IgD-negative memory B cell (primary cell): ENCODE data around the gene CDC16. TPM values are rescaled to one million over a fixed set of nuclear protein-coding genes. Genes with fewer than 3 reads are reported as not detected.

Source experiments
- H3K27ac Mint-ChIP-seq, 3 donors: one replicate each; pipeline ENCODE4 v1.8.0; 2020 to 2022; ENCODE audit warnings: mild to moderate bottlenecking in 3 of 3, mixed read lengths in 3 of 3, moderate library complexity in 1 of 3
- H3K27me3 Mint-ChIP-seq: one replicate; pipeline ENCODE4 v1.8.0; 2021; ENCODE audit warnings: mixed read lengths
- H3K36me3 Mint-ChIP-seq: one replicate; pipeline ENCODE4 v1.8.0; 2020; ENCODE audit warnings: mild to moderate bottlenecking, mixed read lengths
- H3K4me1 Mint-ChIP-seq, 3 donors: one replicate each; pipeline ENCODE4 v1.8.0; 2020 to 2022; ENCODE audit warnings: mixed read lengths in 3 of 3, mild to moderate bottlenecking in 1 of 3
- H3K4me3 Mint-ChIP-seq, 4 donors: one replicate each; pipeline ENCODE4 v1.8.0; 2020 to 2022; ENCODE audit warnings: mild to moderate bottlenecking in 4 of 4, mixed read lengths in 4 of 4, moderate library complexity in 3 of 4
- H3K9me3 Mint-ChIP-seq, 3 donors: one replicate each; pipeline ENCODE4 v1.8.0; 2020 to 2021; ENCODE audit warnings: mixed read lengths in 3 of 3, mild to moderate bottlenecking in 1 of 3
- polyA plus RNA-seq: library from polyadenylated mRNA; unstranded; fragments of 300-500 nt; fragmentation: Illumina TruSeq; gene quantifications from one replicate; pipeline ENCODE4 v1.2.3, GENCODE V29; 2021

CDC16 gene
- polyA plus RNA-seq, 1 donor from 2014 or later, result 22.6 TPM

DNA sequence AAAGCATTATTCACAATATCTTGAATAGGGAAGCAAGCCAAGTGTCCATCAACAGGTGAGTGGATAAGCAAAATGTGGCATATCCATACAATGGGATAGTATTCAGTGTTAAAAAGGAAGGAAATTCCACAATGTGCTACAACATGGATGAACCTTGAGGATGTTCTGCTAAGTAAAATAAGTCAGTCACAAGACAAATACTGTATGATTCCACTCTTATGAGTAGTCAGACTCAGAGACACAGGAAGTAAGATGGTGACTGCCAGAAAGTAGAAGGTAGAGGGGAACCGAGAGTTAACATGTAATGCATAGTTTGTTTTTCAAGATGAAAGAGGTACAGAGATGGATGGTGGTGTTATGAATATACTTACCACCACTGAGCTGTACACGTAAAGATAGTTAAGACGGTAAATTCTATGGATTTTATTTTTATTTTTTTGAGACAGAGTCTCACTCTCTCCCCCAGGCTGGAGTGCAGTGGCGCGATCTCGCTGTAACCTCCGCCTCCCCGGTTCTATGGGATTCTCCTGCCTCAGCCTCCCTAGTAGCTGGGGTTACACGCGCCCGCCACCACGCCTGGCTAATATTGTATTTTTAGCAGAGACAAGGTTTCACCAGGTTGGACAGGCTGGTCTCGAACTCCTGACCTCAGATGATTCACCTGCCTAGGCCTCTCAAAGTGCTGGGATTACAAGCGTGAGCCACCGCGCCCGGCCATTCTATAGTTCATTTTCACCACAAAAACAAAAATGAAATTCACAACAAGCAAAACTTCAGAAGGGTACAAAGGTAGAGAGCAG lies 78.6 kb downstream of the CDC16 start:
- Mint-ChIP-seq H3K4me3 (peak overlapping the region; percentile 81 to 97 (median 94)), H3K4me1 (peaks cover 26 to 36% (median 32%) of the 10 kb centered on the region in 3 donors), H3K27ac (peak overlapping the region; percentile 93 to 96 (median 95))

GRCh38 chr13:114314074-114314912 lies 79.6 kb downstream of the CDC16 start, which contains the start of gene CHAMP1:
TSS of gene CHAMP1 (plus strand) at chr13:114314503. CDS start at chr13:114323843, 9,340 bp downstream.
- Mint-ChIP-seq H3K4me3 (peak within 1 kb of the TSS; percentile 82 to 97 (median 94)), H3K4me1 (peaks cover 32 to 44% (median 36%) of the 10 kb centered on the region in 3 donors), H3K36me3 (peaks cover 3% of the 10 kb centered on the region), H3K27ac (peak within 1 kb of the TSS; percentile 93 to 96 (median 95)), H3K27me3 (no peaks in the 10 kb centered on the region), H3K9me3 (no peaks in the 10 kb centered on the region)

More for the DNA sequence above, 78.6 kb downstream of the CDC16 start:
- Mint-ChIP-seq H3K27me3 (no peaks in the 10 kb centered on the region), H3K36me3 (peaks cover 3% of the 10 kb centered on the region), H3K9me3 (no peaks in the 10 kb centered on the region)

- Mint-ChIP-seq H3K4me1 (peaks cover 41 to 53% (median 45%) of the 10 kb centered on the region in 3 donors), H3K27me3 (no peaks in the 10 kb centered on the region), H3K27ac (peak overlapping the region; percentile 51 to 93 (median 86)), H3K9me3 (no peaks in the 10 kb centered on the region), H3K36me3 (peaks cover 3% of the 10 kb centered on the region), H3K4me3 (peak overlapping the region; percentile 81 to 94 (median 84))
These were observed 80.5 kb downstream of the CDC16 start for GRCh38 chr13:114315074-114315785.

GRCh38 chr13:114318624-114319023 lies 83.9 kb downstream of the CDC16 start:
- no peaks in the 10 kb centered on the region for H3K9me3 Mint-ChIP-seq
- H3K27me3 Mint-ChIP-seq, result no peaks in the 10 kb centered on the region
- H3K27ac Mint-ChIP-seq, result peak overlapping the region in 1 of 3 donors; percentile 34
- H3K4me3 Mint-ChIP-seq, result peak overlapping the region in 1 of 4 donors; percentile 50
- peaks cover 4% of the 10 kb centered on the region for H3K36me3 Mint-ChIP-seq
- peaks cover 32 to 42% (median 35%) of the 10 kb centered on the region in 3 donors for H3K4me1 Mint-ChIP-seq

DNA sequence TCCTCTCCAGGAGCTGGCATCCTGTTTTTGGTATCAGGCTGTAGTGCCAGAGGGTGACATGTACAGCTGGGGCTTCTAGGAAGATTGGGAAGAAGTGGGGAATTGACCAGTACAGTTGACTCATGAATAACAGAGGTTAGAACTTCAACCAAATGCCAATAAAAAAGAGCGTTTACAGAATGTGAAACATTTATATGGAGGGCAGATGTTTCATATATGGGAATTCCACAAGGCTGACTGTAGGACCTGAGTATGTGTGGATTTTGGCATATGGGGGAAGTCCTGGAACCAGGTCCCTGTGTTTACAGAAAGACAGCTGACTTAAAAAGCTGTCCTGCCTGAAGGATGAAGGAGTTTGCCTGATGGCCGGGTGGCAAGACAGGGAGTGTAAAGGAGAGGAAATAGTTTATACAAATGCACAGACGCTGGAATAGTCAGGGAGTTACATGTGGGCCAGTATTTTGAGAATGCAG lies 84.8 kb downstream of the CDC16 start:
- H3K36me3 Mint-ChIP-seq, result peaks cover 4% of the 10 kb centered on the region
- H3K27me3 Mint-ChIP-seq, result no peaks in the 10 kb centered on the region
- peaks cover 28 to 41% (median 33%) of the 10 kb centered on the region in 3 donors for H3K4me1 Mint-ChIP-seq
- peak overlapping the region in 2 of 3 donors; percentile 35 to 84 for H3K27ac Mint-ChIP-seq
- no peaks in the 10 kb centered on the region for H3K9me3 Mint-ChIP-seq
- H3K4me3 Mint-ChIP-seq, result no peak overlapping the region

- Mint-ChIP-seq H3K36me3 (peaks cover 4% of the 10 kb centered on the region), H3K9me3 (no peaks in the 10 kb centered on the region), H3K4me1 (peaks cover 24 to 38% (median 30%) of the 10 kb centered on the region in 3 donors), H3K27ac (peak overlapping the region in 1 of 3 donors; percentile 34), H3K27me3 (no peaks in the 10 kb centered on the region), H3K4me3 (no peak overlapping the region)
These were observed 85.4 kb downstream of the CDC16 start for GRCh38 chr13:114320065-114320464.

DNA sequence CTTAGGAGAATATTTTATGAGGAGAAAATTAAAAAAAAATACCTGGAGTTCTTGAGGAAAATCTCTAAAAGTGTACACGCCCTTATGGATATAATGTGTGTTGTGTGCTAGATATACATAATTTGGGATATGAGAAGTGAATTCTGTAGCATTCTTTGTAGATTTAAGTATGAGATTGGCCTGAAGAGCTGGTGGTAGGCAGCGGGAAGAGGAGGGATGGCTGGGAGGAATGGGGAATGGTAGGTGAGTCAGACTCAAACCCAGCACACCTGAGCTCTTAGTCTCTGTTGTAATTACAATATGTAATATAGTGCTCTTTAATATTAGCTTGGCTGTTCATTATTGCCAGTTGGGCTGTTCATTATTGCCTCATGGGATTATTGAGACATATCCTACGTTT lies 86.6 kb downstream of the CDC16 start:
- H3K27me3 Mint-ChIP-seq, result no peaks in the 10 kb centered on the region
- H3K9me3 Mint-ChIP-seq, result no peaks in the 10 kb centered on the region
- H3K4me1 Mint-ChIP-seq, result peaks cover 28 to 37% (median 32%) of the 10 kb centered on the region in 3 donors
- no peak overlapping the region for H3K27ac Mint-ChIP-seq
- H3K4me3 Mint-ChIP-seq, result no peak overlapping the region
- H3K36me3 Mint-ChIP-seq, result peaks cover 8% of the 10 kb centered on the region

Other genes with a start within 250 kb of the CDC16 start
- gene RASA3, start 102.3 kb upstream of the CDC16 start, polyA plus RNA-seq, result 52.8 TPM
- gene CFAP97D2, start 55.6 kb upstream of the CDC16 start, polyA plus RNA-seq, result not detected
- 35.5 TPM for gene UPF3A, start 46.7 kb downstream of the CDC16 start, polyA plus RNA-seq
- 14.6 TPM for gene CHAMP1, start 79.6 kb downstream of the CDC16 start, polyA plus RNA-seq